ENCODE data around the gene VPS36. TPM values are rescaled to one million over a fixed set of nuclear protein-coding genes. Genes with fewer than 3 reads are reported as not detected.
"Not testable (repeated sequence)": the region's sequence is repeated elsewhere in the genome, so short reads cannot be mapped to it uniquely, and the experiment has no call there.

VPS36 gene
- total and polyA plus RNA-seq, 7 experiments from 2014 or later: 23.1 to 53.7 (median 47.3) TPM

DNA sequence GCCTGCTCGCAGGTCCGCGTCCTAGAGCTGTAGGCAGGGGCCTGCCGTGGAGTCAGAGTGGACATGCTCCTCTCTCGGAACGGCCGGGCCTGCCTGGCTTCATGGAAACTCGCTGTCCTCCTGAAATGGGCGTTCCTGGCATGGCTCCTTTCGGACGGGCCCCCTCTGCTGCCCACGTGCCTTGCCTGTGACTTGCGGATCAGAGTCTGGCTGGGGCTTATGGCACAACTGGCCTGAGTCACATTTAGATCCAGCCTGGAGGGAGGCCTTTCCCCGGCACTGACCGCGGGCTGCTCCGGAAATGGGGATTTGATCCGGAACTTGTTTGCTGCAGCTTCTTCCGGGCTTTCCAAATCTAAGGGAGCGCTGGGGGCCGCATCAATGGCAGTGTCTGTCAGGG, 72.5 kb downstream of the VPS36 start:
- Mint-ChIP-seq H3K36me3 (peaks cover 0 to 4% (median 0%) of the 10 kb centered on the region in 5 donors), H3K4me3 (no peak overlapping the region), H3K4me1 (no peaks in the 10 kb centered on the region), H3K9me3 (peaks cover 0 to 2% (median 0%) of the 10 kb centered on the region in 11 donors), H3K27me3 (peaks cover 0 to 4% (median 0%) of the 10 kb centered on the region in 5 donors), H3K27ac (no peak overlapping the region)
- no peaks in the 10 kb centered on the region for H3K36me3 ChIP-seq (ENCODE audit: control insufficient read depth in 2 of 3, insufficient read depth in 3 of 3, low read length in 3 of 3)
- no peak for ATAC-seq
- intact Hi-C loops (cut with micrococcal nuclease): no loop called here
- CTCF ChIA-PET: no interaction called here
- H3K9me3 ChIP-seq (ENCODE audit: control insufficient read depth in 2 of 3, low read length in 3 of 3): no peaks in the 10 kb centered on the region
- no peaks in the 10 kb centered on the region for H3K27me3 ChIP-seq (ENCODE audit: control insufficient read depth in 2 of 2, insufficient read depth in 2 of 2, low read length in 2 of 2)
- H3K4me3 ChIP-seq (ENCODE audit: low read length): no peak overlapping the region
- POLR2A ChIA-PET: no interaction called here
- DNase-seq: no peak
- no peak overlapping the region for H3K27ac ChIP-seq (ENCODE audit: low read depth, low read length)
- H3K4me1 ChIP-seq (ENCODE audit: control insufficient read depth in 2 of 2, insufficient read depth in 2 of 2, low read length in 2 of 2): no peaks in the 10 kb centered on the region

- DNase-seq: no peak
- Histone ChIP-seq H3K4me1 (ENCODE audit: control insufficient read depth in 2 of 2, insufficient read depth in 2 of 2, low read length in 2 of 2) (no peaks in the 10 kb centered on the region), H3K27me3 (ENCODE audit: control insufficient read depth in 2 of 2, insufficient read depth in 2 of 2, low read length in 2 of 2) (no peaks in the 10 kb centered on the region), H3K4me3 (ENCODE audit: low read length) (no peak overlapping the region), H3K36me3 (ENCODE audit: control insufficient read depth in 2 of 3, insufficient read depth in 3 of 3, low read length in 3 of 3) (no peaks in the 10 kb centered on the region), H3K9me3 (ENCODE audit: control insufficient read depth in 2 of 3, low read length in 3 of 3) (no peaks in the 10 kb centered on the region), H3K27ac (ENCODE audit: low read depth, low read length) (no peak overlapping the region)
- intact Hi-C loops (cut with micrococcal nuclease): no loop called here
- H3K4me3 Mint-ChIP-seq: no peak overlapping the region
- H3K27me3 Mint-ChIP-seq: peaks cover 0 to 5% (median 0%) of the 10 kb centered on the region in 5 donors
- ChIA-PET CTCF (no interaction called here), POLR2A (no interaction called here)
- no peaks in the 10 kb centered on the region for H3K4me1 Mint-ChIP-seq
- no peak overlapping the region for H3K27ac Mint-ChIP-seq
- peaks cover 0 to 4% (median 0%) of the 10 kb centered on the region in 5 donors for H3K36me3 Mint-ChIP-seq
- ATAC-seq: no peak
- H3K9me3 Mint-ChIP-seq: peaks cover 0 to 2% (median 0%) of the 10 kb centered on the region in 11 donors
These were observed 75.5 kb downstream of the VPS36 start for GRCh38 chr13:52374873-52375411.

DNA sequence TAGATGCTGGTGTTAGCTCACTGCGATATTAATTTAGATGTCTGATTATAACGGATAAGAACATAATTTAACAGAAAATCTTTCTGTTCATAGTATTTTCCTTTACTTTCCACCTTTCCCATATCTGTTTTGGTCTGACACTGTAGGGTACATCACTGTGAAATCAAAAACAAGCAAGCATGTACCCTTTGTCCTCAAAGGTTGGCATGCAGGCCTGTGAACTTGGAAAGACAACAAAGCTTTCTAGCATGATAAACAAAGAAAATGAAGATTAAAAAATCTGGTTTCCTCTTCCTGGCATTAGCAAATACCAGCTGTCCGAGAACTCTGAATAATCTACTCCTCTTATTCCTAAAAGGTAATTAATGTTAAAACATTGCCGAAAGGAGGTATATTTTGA, 76.0 kb downstream of the VPS36 start:
- peaks cover 0 to 5% (median 0%) of the 10 kb centered on the region in 5 donors for H3K27me3 Mint-ChIP-seq
- H3K4me3 Mint-ChIP-seq: no peak overlapping the region
- ChIA-PET POLR2A (no interaction called here), CTCF (no interaction called here)
- H3K4me1 Mint-ChIP-seq: no peaks in the 10 kb centered on the region
- H3K36me3 Mint-ChIP-seq: peaks cover 0 to 4% (median 0%) of the 10 kb centered on the region in 5 donors
- ATAC-seq (no peak), DNase-seq (no peak)
- Histone ChIP-seq H3K9me3 (ENCODE audit: control insufficient read depth in 2 of 3, low read length in 3 of 3) (no peaks in the 10 kb centered on the region), H3K36me3 (ENCODE audit: control insufficient read depth in 2 of 3, insufficient read depth in 3 of 3, low read length in 3 of 3) (no peaks in the 10 kb centered on the region), H3K4me1 (ENCODE audit: control insufficient read depth in 2 of 2, insufficient read depth in 2 of 2, low read length in 2 of 2) (no peaks in the 10 kb centered on the region), H3K27me3 (ENCODE audit: control insufficient read depth in 2 of 2, insufficient read depth in 2 of 2, low read length in 2 of 2) (no peaks in the 10 kb centered on the region), H3K27ac (ENCODE audit: low read depth, low read length) (no peak overlapping the region), H3K4me3 (ENCODE audit: low read length) (no peak overlapping the region)
- intact Hi-C loops (cut with micrococcal nuclease): no loop called here
- H3K27ac Mint-ChIP-seq: no peak overlapping the region
- H3K9me3 Mint-ChIP-seq: peaks cover 0 to 2% (median 0%) of the 10 kb centered on the region in 11 donors

DNA sequence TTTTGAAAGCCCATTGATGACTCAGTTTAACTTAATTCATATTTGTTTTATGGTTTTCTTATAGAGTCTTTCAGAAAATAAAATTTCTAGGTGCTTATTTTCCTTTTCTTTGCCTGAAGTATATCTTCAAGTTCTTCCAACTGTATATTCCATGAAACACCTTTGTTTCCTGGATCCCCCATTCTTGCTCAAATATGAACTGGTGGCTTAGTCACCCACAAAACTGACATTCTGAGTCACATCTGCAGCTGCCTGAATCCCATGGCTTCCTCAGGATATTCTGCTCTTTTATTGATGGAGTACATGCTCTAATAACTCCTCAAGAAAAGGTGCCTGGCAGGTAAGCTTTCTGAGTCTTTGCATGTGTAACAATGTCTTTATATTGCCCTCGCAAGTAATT, 77.2 kb downstream of the VPS36 start:
- ATAC-seq; H3K9me3 ChIP-seq (ENCODE audit: control insufficient read depth in 2 of 3, low read length in 3 of 3); DNase-seq; H3K36me3 Mint-ChIP-seq; intact Hi-C loops (cut with micrococcal nuclease); CTCF ChIA-PET; H3K4me3 Mint-ChIP-seq; H3K9me3 Mint-ChIP-seq; H3K4me1 Mint-ChIP-seq; H3K4me1 ChIP-seq (ENCODE audit: control insufficient read depth in 2 of 2, insufficient read depth in 2 of 2, low read length in 2 of 2); H3K27ac ChIP-seq (ENCODE audit: low read depth, low read length); H3K4me3 ChIP-seq (ENCODE audit: low read length); H3K36me3 ChIP-seq (ENCODE audit: control insufficient read depth in 2 of 3, insufficient read depth in 3 of 3, low read length in 3 of 3); POLR2A ChIA-PET; H3K27me3 ChIP-seq (ENCODE audit: control insufficient read depth in 2 of 2, insufficient read depth in 2 of 2, low read length in 2 of 2); H3K27me3 Mint-ChIP-seq: not testable (repeated sequence)
- peak overlapping the region in 1 of 9 donors; percentile 35 for H3K27ac Mint-ChIP-seq

DNA sequence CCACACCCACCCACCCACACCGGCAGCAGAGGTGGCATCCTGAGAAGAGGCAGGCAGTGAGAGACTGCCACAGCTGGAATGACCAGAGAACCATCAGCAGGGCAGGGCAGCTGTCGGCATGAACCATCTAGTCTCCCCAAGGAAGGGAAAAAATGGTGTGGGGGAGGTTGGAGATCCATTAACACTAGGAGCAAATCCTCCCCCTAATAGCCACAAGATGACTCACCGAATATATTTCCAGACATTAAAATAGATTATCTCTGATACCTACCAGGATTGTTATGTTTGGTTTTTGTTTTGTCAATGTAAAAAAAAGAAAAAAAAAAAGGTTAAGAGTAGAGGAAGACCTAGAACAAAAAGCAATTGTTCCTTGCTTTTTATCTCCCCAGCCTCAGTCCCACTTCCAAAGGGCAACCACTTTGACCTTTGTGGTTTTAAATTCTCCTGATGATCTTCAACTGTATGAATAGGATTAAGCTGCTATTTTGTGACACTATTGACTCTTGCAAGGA, 78.6 kb downstream of the VPS36 start:
- Mint-ChIP-seq H3K27me3 (peaks cover 0 to 5% (median 0%) of the 10 kb centered on the region in 5 donors), H3K36me3 (no peaks in the 10 kb centered on the region), H3K4me3 (no peak overlapping the region), H3K9me3 (peaks cover 0 to 1% (median 0%) of the 10 kb centered on the region in 11 donors), H3K27ac (no peak overlapping the region), H3K4me1 (no peaks in the 10 kb centered on the region)
- DNase-seq (no peak), ATAC-seq (no peak)
- intact Hi-C loops (cut with micrococcal nuclease): no loop called here
- Histone ChIP-seq H3K27ac (ENCODE audit: low read depth, low read length) (no peak overlapping the region), H3K36me3 (ENCODE audit: control insufficient read depth in 2 of 3, insufficient read depth in 3 of 3, low read length in 3 of 3) (no peaks in the 10 kb centered on the region), H3K9me3 (ENCODE audit: control insufficient read depth in 2 of 3, low read length in 3 of 3) (no peaks in the 10 kb centered on the region), H3K27me3 (ENCODE audit: control insufficient read depth in 2 of 2, insufficient read depth in 2 of 2, low read length in 2 of 2) (no peaks in the 10 kb centered on the region), H3K4me1 (ENCODE audit: control insufficient read depth in 2 of 2, insufficient read depth in 2 of 2, low read length in 2 of 2) (no peaks in the 10 kb centered on the region), H3K4me3 (ENCODE audit: low read length) (no peak overlapping the region)
- POLR2A ChIA-PET: no interaction called here
- CTCF ChIA-PET: no interaction called here

GRCh38 chr13:52366291-52366690, 84.1 kb downstream of the VPS36 start:
- ChIA-PET CTCF (no interaction called here), POLR2A (no interaction called here)
- no peaks in the 10 kb centered on the region for H3K36me3 Mint-ChIP-seq
- no peak overlapping the region for H3K27ac Mint-ChIP-seq
- no peak overlapping the region for H3K4me3 Mint-ChIP-seq
- DNase-seq (no peak), ATAC-seq (no peak)
- H3K4me3 ChIP-seq (ENCODE audit: low read length): no peak overlapping the region
- no peaks in the 10 kb centered on the region for H3K27me3 ChIP-seq (ENCODE audit: control insufficient read depth in 2 of 2, insufficient read depth in 2 of 2, low read length in 2 of 2)
- no peaks in the 10 kb centered on the region for H3K36me3 ChIP-seq (ENCODE audit: control insufficient read depth in 2 of 3, insufficient read depth in 3 of 3, low read length in 3 of 3)
- no peaks in the 10 kb centered on the region for H3K9me3 ChIP-seq (ENCODE audit: control insufficient read depth in 2 of 3, low read length in 3 of 3)
- H3K9me3 Mint-ChIP-seq: no peaks in the 10 kb centered on the region
- peaks cover 6 to 17% (median 7%) of the 10 kb centered on the region in 5 donors for H3K27me3 Mint-ChIP-seq
- intact Hi-C loops (cut with micrococcal nuclease): no loop called here
- H3K27ac ChIP-seq (ENCODE audit: low read depth, low read length): no peak overlapping the region
- H3K4me1 ChIP-seq (ENCODE audit: control insufficient read depth in 2 of 2, insufficient read depth in 2 of 2, low read length in 2 of 2): no peaks in the 10 kb centered on the region
- peaks cover 0 to 2% (median 0%) of the 10 kb centered on the region in 7 donors for H3K4me1 Mint-ChIP-seq
